T-helper 2 cell (primary cell): ENCODE results near the gene SDCBP2.
A peak's percentile ranks its signal among the peaks of the same experiment; 100 is the strongest.

Experiments used
- DNase-seq, 5 experiments: peaks; one replicate each; pipeline versions ENCODE4 v3.0.0 to v3.0.0-alpha.2; 2012 to 2022

The SDCBP2 gene

GRCh38 chr20:1295276-1295930, 33.5 kb downstream of the SDCBP2 start:
- DNase-seq, result no peak

DNA sequence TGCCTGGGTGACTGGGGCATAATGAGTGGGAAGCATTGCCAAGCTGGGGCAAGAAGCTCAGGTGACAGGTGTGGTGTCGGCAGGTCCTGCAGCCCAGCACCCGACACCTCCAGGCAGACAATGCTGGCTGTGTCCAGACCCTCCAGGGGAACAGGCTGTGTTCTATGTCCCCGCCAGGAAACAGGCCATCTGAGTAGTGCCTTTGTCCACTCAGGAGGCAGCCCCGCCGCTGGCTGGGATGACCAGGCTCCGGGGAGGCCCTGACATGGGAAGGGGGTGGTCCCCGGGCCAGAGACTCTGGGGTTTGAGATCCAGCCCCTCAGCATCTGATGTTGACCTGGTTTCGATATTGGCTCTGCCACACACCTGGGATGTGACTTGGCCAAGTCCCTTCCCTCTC, 34.4 kb downstream of the SDCBP2 start:
- DNase-seq, result no peak

DNA sequence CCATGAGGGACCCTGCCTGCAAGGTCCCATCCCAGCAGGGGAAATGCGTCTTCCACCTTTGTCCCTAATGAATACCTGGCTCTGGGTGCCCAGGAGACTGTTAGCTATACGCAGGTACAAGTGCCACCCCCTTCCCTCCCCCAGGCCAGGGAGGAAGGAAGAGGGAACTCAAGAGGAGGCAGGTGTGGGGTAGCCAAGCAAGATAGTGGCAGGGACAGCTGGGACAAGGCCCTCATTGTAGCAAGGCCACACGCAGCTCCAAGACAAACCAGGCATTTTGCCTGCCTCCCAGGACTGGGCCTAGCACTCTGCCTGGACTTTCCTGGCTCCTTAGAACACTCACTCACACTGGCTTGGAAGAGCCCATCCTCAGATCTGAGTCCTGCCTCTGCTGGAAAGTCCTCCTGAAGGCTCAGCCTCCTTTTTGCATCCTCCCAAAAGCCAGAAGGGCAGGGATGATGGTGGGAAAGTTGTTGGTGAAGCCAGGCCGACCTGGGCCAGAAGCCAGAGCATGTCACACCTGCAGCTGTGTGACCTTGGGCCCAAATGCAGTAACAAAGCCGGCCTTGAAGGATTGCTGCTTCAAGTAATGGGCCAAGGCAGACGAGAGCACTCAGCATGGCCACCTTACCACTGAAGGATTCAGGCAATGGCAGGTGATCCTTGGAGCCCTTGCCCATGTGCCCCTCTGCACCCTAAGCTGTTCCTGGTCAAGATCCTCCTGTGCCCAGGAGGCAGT, 35.1 kb downstream of the SDCBP2 start:
- DNase-seq, result no peak

GRCh38 chr20:1292620-1293019, 36.3 kb downstream of the SDCBP2 start:
- DNase-seq, result no peak

- DNase-seq, result no peak
Observed at GRCh38 chr20:1291191-1291741, 37.7 kb downstream of the SDCBP2 start.

DNA sequence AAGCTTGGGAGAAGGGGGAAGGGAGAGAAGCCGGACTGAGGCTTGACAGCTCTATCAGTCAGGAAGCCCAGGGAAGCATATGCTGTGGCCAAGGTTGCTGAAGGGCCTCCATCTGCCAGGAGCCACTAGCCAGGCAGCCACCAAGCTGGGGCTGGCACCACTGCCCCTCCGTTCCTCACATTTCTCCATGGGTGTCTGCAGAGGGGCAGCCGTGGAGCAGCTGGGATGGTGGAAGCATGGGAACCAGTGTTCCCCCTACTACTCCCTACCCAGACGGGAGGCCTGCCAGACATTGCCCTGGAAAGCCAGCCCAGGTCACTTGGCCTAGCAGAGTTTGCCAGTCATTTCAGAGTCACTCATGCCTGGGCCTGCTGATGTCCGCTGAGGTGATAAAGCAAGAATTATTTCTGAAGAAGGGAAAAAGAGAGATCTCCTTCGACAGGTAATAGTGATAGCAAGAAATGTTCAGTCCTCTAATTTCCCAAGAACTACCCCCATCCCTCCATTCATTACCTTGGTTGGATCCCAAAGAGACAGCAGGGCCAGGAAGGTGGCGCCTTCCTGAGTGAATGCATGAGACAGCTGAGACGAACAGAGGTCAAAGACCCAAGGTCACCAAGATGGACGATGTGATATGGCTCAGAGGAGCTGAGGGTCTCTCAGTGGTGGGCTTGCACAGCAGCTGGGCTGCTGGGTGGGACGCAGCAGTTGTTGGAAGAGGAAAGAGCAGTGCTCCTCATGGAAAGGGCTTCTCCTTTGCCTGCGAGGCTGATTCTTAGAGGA, 41.0 kb downstream of the SDCBP2 start:
- no peak for DNase-seq

DNA sequence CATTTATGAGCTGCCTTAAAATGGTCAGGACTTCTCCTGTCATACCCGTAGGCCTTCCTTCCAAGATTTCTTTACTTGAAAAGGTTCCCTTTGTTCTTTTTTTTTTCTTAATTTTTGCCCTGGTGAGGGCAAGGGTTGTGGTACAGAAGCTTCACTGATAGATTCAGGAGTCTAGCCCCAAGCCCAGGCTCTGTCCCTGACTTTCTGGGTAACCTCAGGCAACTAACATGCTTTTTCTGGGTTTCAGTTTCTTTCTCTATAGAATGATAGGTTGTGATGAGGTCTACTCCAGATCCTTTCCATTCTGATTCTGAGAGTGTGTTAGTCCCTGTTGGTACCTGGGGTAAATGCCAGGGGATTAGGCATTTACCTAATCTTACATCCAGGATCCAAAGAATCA, 41.6 kb downstream of the SDCBP2 start:
- peak in 1 of 5 experiments; percentile 57 for DNase-seq

DNA sequence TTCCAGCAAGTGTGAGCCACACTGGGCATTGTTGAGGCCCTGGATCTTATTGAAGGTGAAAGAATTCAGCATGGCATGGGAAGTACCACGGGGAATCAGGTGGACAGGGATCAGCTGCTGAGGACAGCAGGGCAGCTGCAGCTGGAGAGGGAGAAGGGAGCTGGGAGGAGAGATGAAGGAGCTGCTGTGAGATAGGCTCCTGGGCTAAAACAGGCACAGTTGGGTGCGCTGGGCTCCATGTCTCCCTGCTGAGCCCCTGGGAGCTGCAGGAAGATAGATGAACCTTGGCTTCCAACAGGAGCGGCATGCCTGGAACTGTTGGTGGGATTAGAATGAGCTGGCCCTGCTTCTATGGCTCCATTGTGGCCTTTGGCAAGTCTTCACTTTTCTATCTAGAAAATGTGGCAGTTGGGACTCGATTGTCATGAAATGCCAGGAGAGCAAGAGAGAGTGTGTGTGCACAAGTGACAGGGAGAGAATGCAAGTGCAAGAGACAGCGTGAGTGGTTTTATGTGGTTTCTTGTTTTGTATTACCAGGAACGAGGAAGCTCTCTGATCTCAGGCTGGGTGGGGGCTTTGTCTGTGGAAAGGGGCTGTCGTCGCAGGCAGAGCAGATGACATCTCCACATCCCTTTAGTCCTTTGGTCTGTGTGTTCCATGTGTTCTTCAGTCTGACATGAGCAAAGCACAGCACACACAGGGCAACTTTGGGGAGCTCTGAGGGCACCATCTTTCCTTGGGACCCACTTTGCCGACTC, 42.5 kb downstream of the SDCBP2 start:
- peak in 1 of 5 experiments; percentile 31 for DNase-seq

DNA sequence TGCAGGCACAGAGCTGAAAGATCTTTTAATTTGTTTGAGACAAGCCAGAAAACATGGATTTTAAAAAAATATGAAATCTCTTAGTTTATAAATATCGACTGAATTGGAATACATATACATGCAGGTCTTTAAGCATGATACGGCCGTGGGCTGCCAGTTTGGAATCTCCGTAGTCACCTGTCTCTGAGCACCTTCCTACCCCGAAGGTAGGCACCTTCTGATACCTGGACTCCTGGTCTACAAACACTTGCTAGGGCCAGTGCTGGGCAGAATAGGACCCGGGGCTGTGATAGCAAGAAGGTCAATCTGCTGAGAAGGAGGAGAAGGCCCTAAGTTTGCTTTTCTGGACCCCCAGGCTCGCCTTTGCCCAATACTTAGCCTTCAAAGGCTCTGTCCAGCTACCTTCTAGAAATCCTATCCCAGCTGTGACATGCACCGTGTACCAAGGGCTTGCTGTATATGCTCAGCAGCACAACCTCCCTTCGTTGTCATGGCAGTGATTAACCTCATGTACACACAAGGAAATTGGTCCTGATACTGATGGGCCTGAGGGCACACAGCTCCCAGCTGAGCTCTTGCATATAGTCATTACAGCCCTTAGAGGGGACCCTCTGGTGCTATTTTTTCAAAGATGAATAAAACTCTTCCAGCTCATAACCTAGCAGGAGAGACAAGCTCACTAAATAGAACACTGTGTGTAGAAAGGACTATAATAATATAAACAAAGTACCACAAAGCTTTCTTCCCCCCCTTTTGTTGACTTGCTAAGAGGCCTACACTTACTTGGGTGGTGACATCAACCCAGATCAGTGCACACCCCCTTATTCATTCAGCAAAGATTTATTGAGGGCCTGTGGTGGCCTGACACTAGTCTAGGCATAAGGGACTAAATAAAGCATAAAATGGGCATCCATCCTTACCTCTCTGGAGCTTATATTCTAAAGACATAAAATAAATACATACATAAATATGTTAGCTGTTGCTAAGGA, 45.1 kb downstream of the SDCBP2 start:
- DNase-seq, result no peak

- no peak for DNase-seq
Observed at GRCh38 chr20:1282966-1283365, 46.0 kb downstream of the SDCBP2 start.

GRCh38 chr20:1281279-1282057, 47.5 kb downstream of the SDCBP2 start:
- no peak for DNase-seq

- DNase-seq, result no peak
Observed at GRCh38 chr20:1280195-1281102, 48.5 kb downstream of the SDCBP2 start.

DNA sequence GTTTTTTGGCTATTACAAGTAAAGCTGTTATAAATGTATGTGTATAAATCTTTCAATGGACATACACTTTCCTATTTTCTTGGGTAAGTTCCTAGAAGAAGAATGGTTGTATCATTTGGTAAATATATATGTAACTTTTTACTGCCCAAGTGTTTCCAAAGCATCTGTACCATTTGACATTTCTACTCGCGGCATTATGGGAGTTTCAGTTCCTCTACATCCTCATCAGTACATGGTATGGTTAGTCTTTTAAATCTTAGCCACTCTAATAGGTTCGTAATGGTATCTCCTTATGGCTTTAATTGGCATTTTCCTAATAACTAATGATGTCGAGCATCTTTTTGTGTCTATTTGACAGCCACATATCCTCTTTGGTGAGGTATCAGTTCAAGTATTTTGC, 49.9 kb downstream of the SDCBP2 start:
- DNase-seq, result no peak

GRCh38 chr20:1277529-1278322, 51.2 kb downstream of the SDCBP2 start:
- no peak for DNase-seq

- DNase-seq, result no peak
Observed at GRCh38 chr20:1275919-1276318, 53.0 kb downstream of the SDCBP2 start.

DNA sequence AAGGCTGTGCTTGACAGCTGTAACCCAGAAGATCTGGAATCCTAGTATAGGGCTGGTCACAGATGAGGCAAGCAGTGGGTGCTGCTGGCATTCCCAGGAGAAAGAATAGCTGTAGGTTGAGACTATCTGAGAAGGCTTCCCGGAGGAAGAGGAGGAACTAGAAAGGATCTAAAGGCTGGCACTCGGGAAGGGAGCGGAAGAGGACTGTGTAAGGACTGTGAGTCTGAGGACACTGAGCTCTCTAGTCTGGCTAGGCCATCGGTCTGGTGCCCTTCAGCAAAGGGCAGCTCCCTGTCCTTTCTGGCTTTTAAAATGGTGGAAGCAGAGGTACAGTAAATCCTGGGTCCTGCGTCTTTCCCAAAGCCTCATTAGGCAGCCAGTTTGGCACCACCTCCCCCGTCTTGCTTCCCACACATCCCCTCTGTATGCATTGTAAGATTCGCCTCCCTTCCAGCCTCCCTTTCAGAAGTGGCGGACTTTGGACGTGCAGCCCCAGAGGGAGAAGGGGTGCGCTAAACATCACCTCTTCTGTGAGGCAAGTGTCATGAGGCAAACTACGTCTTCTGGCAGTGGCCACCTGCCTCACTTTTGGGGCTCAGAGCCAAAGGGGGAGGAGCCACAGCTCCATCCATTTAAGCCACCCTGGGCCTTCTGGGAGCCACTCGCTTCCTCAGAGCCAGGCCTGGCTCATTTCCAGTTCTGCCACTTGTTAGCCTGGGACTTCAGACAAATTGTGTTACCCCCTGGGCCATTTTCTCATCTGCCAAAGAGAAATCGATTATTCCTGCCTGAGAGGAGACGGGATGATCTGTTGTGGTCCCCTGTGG, 54.2 kb downstream of the SDCBP2 start:
- no peak for DNase-seq

DNA sequence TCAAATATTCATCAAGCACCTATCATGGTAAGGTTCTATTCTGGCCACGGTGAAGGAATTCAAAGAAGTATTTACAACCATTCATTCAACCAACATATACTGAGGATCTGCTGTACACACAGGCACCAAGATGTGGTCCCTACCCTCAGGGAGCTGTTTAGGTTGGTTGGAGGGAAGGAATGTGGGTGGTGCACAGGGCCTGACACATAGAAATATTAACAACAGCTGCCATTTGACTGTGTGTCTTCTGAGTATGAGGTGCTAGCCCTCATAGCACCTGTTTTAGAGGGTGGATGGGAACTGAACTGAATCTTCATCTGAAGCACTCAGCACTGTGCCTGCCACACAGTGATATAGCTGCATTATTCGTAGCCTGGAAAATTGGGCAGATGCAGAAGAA, 55.6 kb downstream of the SDCBP2 start:
- no peak for DNase-seq
